Measurements from ENCODE around the gene SYNDIG1.
"Not testable (repeated sequence)": the region's sequence is repeated elsewhere in the genome, so short reads cannot be mapped to it uniquely, and the experiment has no call there.

Gene SYNDIG1

DNA sequence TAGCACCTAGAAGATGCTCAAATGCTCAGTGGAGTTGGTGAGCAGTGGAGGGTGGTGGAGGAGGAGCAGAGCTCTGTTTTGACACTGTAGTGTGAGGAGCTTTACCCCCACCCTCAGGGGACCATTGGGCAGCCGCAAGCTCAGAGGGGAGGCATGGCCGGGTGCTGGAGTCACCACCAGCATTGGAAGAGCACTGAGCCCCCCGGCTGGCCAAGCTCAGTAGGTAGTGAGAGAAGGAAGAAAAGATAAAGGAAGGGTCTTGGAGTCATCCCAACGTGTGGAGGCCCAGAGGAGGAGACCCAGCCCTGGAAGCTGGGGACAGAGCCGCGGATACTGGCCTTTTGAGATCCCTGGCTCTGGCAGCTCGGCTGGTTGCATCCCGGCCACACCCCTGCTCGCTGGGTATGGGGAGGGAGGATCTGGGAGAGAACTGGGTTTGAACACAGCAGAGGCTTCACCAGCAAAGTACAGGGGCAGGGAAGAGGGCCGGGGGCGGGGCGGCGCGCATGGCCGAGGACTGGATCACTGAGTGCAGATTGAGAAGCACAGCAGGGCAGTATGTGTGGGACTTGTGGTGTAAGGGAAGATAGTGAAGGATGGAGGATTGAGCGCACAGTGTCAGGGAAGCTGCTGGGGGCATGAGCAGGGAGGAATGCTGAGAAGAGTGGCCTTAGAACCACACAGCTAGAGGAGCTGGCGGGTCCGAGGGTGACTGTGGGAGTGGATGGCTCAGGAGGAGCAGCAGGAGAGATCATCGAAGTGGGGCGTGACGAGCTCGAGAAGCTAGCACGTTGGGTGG is 24.4 kb downstream of the SYNDIG1 start:
- DNase-seq = no peak

DNA sequence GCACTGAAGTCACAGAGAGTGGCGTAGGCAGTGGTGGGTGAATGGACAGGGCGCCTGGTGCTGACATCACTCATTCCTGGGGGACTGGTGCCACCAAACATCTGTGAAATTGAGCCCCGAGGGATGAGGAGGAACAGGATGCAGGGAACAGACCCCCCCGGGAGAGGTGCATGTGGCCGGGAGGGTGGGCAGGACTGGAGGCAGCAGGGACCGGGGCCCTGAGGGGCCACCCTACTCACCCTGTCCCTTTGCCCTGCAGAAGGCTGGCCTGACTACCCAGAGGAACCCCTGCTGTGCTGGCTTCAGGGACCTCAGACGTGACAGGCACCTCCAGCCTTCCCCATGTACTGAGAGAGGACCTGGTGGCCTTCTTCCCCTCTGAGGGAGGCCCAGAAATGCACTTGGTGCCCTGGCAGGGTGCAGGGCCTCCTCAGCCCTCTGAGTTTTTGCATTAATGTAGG is 25.1 kb downstream of the SYNDIG1 start:
- DNase-seq = no peak

DNA sequence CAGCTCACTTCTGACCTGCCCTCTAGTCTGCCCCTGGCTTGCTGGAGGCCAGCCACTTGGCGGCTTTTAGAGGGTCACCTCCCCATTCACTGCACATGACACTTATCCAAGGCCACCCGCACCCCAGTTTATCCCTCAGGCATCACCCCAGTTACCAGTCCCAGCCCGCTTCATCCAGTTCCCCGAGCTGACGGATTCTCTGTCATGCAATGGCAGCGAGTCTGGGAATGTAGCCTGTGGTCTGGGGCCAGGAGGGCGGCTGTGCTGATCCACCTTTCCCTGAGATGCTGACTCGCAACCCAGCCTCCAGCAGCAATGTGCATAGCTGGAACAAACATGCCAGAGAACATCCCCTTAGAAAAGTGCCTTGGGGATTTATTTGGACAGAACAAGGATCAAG is 25.8 kb downstream of the SYNDIG1 start:
- no peak for DNase-seq

DNA sequence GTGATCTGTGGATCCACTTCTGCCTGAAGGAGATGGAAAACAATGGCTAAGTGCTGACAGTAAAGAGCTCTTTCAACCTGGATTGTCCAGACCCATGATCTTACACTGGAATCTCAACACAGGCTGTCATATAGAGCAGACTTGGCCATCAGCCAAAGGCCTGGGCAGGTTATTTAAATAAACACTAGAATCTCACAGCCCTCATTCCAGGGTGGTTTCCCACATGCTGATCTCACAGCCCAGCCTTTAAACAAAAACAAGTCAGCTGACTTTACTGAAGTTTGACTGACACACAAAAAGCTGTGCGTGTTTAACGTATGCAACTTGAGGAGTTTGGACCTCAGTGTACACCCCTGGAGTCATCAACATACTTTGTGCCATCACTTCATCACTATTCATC is 28.4 kb downstream of the SYNDIG1 start:
- DNase-seq = no peak

DNA sequence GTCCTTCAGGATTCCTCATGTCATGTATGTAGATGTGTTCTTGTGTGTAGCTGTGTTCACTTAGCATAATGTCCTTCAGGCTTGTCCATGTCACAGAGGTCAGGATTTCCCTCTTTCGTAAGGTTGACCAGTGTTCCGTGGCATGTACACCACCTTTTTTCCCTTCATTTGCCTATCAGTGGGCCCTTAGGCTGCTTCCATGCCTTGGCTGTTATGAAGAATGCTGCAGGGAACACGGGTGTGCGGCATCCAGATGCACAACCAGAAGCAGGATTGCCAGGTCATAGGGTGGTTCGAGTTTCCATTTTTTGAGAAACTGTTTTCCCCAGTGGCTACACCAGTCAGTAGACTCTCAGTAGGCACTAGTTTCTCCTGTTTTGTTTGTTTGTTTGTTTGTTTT is 29.2 kb downstream of the SYNDIG1 start:
- DNase-seq = no peak

DNA sequence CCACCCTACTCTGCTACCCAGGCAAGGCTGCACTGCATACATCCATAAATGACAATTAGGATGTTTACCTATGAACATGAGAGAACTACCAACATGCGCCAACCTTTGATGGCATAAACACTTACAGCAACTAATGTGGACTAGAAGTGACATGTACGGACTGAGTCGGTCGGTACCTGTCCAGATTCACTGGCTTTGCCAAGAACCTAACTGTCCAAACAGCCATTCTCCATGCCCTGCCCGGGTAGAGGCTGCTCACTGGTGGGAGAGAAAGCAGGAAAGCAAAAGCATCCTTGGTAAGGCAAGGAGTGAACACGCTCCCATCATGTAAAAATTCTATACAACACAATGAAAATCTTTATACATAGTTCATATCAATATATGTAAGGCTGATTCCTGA is 30.0 kb downstream of the SYNDIG1 start:
- DNase-seq = no peak

DNA sequence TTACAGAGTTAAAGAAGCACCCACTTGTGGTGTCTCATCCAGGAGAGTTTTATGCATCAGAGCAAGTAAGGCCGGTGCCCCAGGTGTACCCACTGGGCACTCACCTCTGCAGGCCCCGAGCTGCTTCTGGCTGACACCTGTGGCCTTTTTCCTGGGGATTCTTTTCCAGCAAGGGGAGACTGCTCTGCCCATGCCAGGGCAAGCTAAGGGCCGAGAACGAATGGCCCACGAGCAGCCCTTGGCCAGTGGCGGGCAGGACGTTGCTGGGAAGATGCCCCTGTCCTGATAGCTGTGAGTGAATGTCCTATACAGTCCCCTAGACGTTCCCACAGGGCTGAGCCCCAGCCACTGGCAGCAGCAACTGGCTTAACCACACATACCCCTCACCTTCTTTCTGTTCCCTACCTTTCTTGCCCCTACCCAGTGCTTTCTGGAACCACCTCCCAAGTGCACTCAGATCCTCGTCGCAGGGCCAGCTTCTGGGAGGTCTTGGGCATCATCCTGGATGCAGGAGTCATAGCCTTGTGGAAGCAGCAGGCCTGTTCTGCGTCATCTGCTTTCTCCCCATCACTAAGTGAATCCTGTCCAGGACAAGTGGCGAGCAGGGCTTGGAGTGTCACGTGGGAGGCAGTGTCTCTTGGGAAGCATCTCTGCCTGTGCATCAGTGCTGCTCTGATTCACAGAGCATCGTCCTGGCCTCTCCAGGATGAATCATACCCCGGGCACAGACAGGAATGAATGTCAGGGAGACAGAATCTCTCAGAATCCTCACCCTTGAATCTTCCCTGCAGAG is 32.5 kb downstream of the SYNDIG1 start:
- no peak for DNase-seq

DNA sequence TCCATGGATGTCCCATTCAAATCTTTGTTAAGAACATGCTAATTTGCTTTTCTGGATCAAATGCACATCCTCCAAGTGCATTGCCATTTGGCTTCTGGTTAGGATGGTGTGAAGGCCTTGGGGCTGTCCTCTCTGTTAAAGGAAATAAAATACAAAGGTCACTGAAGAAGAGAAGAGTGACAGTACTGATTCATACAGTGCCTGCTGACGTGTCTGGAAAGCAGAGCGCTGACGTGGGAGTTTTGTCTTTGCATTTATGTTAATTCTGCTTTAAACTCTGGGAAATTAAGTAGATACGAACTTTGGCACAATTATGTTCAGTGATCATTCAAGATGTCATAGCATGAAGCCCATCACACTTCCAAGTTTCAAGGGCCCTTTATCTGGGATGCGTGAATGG is 33.2 kb downstream of the SYNDIG1 start:
- DNase-seq = no peak

DNA sequence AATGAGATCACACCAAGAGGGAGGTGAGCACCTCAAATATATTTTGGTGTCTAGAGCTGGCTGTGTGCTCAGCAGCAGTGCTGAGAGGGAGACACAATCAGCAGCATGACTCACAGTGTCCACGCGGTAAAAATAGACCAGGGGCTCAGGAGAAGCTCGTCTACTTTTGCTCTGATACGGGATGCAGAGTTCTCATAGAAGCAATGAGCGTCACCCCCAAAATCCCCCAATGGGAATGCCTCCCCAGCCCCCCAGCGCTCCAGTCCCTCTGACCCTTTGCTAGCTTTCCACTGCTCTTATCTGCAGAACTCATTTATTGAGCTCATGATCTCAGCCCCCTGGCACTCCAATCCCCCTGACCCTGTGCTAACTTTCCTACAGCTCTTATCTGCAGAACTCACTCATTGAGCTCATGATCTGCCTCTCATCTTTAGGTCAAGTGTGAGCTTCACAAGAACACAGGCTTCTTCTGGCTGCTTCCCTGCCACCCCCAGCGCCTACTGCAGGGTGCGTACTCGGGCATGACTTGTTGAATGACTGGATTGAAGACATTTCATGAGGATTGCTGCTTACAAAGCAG is 34.0 kb downstream of the SYNDIG1 start:
- DNase-seq = no peak

DNA sequence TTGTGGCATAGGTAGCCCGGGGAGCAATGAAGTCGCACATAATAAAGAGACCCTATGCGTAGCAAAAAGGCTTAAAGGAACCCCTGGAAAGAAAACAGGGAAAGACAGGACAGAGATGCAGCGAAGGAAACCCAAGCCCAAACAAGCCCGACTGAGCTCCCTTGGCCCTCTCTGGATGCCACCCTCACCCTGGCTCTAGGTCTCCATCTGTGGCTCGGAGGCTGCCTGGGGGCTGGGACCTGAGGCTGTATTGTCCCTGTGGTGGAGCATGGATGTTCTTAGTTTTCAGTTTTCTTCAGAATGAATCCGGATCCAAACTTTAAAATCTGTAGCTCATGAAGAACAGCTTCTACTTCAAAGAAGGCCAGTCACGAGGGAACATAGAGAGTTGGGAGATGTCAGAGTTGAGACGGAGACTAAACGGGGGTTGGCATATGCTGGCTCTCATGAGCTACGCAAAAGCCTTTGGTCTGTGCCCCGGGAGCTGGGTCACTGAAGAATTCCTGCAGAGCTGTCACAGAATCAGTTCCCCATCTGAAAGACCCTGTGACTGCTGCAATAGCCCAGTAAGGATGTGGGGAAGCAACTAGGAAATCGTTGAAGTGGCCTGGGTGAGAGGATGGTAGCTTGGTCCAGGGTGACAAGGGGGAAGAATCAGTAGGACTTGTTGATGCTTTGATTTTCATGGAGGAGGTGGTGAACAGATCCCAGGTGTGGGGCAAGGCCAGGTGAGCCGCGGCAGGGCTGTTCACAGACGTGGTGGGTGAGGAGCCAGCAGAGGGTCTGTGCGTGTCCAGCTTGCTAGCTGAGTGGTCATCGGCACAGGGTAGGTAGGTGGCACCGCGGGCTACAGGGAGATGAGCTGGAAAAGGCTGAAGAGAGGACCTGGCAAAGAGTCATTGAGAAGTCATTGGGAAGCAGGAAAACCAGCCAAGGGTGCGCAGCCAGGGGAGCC is 35.2 kb downstream of the SYNDIG1 start:
- no peak for DNase-seq

DNA sequence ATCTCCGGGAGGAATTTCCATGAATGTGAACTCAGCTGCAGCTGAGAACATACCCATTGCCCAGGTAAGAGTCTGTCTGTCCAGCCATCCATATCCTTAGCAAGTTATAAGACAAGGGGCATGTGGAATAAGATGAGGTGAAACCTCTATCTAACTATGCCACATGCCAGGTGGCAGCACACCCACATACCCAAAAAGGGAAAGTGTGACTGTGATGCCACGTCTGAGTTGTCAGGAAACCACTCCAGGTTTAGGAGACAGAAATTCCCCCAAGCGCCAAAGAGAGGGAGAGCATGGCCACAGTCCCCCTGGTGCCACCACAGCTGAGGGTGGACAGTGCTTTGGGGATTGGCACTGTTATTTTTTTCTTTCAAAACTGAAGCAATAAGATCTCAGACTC is 36.7 kb downstream of the SYNDIG1 start:
- DNase-seq = no peak

DNA sequence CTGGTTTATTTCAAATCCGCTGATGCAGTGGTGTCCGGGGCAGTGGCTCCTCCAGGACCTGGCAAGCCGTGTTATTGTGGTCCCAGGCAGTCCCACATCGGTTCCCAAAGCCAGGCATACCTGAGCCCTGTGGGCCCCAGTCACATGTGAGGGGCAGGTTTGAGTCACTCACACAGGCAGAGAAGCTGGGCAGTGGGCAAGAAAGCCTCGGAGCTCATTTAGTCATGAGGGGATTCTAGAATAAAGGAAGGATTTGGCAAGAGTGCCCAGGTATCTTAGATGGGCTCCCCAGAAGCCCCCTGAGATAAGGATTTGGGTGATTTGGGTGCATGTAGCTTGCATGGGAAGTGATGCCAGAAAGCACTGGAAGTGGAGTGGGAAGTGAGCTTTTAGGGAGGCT is 37.3 kb downstream of the SYNDIG1 start:
- no peak for DNase-seq

DNA sequence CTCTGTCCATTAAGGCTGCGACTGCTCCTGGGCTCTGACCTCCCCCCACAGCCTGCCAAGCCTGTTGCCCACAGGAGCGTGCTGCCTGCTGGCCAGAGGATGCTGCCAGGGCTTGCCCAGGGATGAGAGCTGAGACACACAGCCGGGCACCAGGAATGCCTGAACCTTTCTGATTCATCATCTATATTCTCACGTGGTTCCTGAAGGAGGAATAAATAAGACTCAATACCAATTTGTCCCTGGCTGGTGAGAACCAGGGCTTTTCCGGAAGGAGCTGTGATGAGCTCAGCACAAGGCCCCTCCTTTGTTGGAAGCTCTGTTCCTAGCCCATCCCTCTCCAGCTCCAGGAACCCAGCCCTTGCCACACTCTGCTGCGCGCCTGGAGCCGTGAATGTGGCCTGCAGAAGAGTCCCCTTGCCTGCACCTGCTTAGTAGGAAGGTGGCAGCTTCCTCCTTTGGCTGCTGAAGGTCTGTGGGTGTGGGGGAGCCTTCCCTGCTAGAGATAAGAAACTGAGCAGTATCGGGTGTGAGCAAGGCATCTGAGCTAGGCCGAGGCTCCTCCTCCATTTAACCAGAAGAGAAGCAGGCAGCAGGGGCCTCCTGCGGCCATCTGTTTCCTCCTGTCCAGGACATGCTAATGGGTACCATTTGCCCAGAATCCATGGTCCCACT is 37.9 kb downstream of the SYNDIG1 start:
- no peak for DNase-seq

DNA sequence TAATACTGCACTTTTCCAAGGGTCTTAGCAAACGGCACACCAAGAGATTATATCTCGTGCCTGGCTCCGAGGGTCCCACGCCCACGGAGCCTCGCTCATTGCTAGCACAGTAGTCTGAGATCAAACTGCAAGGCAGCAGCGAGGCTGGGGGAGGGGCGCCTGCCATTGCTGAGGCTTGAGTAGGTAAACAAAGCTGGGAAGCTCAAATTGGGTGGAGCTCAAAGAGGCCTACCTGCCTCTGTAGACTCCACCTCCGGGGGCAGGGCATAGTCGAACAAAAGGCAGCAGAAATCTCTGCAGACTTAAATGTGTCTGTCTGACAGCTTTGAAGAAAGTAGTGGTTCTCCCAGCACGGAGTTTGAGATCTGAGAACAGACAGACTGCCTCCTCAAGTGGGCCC is 43.0 kb downstream of the SYNDIG1 start:
- DNase-seq = not testable (repeated sequence)

DNA sequence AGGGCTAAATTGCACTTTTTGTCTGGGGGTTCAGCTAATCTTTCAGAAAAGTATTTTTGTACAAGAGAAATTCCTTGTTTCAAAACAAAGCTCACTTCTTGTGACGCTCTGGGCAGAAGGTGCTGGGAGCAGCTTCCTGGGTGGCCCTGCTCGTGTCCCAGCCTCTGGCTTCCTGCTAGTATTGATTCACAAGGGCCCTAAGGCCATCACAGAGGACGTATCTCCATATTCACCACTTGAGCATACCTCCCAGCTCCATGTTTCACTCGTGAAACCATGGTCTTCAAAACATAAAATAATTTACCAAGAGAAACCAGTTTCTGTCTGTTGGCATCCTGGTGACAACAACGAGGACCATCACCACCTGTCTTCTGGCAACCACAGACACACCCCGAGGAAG is 49.1 kb downstream of the SYNDIG1 start:
- no peak for DNase-seq

DNA sequence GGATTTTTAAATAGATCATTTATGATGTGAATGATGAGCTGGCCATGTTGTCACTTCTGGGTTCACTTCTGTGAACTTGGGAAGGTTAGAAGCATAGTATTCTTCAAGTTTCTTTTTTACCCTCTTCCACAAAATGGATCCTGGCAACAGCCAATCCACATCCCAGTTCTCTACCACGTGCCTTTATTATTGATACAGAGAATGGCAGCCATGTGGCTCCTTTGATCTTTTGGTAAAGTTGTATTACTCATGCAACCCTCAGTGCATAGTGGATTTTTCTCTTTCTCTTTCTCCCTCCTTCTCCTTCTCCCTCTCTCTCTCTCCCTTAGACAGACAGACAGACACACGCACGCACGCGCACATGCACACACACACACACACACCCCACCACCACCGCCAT is 50.0 kb downstream of the SYNDIG1 start:
- DNase-seq = no peak

DNA sequence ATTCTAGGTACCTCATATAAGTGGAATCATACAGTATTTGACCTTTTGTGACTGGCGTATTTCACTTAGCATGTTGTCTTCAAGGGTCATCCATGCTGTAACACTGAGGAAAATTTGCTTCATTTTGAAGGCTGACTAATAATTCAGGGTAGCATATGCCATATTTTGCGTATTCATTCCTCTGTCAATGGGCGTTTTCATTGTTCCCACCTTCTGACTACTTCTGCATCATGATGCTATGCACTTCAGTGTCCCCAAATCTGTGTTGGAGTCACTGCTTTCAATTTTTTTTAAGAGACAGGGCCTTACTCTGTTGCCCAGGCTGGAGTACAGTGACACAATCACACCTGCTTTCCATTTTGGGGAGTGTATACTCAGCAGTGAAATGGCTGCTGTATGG is 51.6 kb downstream of the SYNDIG1 start:
- no peak for DNase-seq

DNA sequence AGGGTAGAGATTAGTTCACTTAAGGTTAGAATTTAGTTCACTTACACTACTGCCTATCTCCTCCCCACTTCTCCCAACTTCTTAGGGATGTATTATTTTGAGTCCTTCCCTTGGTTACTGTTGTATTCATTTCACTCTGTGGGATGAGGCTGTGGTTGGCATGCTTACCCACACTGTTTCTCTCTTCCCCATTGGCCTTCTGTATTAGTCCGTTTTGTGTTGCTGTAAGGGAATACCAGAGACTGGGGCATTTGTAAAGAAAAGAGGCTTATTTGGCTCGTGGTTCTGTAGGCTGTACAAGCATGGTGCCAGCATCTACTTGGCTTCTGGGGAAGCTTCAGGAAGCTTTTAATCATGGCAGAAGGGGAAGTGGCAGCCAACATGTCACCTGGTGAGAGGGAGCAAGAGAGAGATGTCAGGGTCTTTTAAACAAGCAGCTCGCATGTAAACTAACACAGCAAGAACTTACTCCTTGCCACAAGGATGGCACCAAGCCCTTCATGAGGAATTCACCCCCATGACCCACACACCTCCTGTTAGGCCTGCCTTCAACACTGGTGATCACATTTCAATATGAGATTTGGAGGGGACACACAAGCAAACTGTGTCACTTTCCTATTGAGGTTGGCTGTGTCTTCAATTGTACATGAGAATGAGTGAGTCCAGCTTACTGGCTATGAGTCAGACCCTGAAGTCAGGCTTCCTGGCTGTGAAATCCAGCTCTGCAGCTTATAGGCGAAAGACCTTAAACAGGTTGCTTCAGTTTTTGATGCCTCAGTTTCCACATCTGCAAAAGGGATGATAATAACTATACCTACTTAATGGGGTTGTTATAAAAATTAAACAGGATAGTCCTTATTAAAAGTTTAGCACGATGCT is 53.3 kb downstream of the SYNDIG1 start:
- DNase-seq = no peak

DNA sequence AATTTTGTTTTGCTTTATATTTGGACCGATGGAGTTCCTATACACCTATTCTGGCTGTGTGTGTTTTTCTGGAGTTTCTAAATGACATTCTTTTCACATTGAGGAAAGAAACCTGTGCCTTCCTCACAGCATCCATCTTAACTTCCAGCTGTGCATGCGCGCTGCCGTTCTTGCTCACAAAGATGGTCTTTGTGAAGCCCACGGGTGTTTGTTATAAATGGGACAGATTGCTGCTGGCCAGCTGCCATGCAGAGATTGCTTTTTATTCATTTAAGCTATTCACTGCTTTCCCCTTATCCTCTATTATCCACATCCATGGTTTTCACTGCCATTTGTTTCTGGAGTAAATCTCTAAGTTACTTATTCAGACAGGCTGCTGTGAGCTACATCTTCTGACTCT is 54.2 kb downstream of the SYNDIG1 start:
- DNase-seq = no peak

DNA sequence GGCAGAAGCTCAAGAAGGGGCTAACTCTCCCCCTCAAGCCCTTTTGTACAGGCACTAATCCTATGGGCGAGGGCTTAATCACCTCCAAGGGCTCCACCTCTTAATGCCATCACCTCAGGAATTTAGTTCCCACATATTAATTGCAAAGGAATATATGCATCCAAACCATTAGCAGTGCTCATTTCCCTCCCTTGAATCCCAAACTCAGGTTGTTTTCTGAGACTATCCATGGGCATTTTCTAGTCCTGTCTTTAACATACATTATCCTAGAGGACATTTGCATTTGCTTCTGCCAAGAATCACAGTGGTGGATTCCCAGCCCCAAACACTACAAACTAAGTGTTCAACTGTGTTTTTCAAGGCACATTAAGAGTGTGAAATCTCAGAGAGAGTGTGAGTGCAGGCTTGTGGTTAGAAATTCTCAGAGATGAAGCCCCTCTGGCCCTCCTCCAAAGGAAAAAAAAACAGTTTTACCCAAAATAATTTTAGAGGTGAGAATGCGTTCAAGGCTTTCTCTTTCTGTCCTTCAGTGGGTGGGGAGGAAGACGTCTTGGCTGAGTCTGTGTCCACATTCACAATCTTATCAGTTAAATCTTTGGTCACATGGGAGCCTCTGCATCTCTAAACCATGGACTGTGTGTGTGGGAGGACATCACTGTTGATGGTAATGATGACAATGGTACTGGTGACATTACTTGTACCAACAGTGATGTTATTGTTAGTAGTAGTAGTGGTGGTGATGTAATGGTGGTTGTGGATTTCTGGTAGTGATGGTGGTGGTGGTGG is 59.3 kb downstream of the SYNDIG1 start:
- DNase-seq = no peak
